ENCODE results near the gene SH3PXD2A. TPM values are rescaled to one million over a fixed set of nuclear protein-coding genes. Genes with fewer than 3 reads are reported as not detected.

Gene SH3PXD2A
- total and polyA plus RNA-seq, 7 experiments from 2014 or later, result 0.54 to 20.5 (median 9.9) TPM

- H3K4me1 Mint-ChIP-seq, result peaks cover 0 to 3% (median 0%) of the 10 kb centered on the region in 7 donors
These were observed 117.5 kb downstream of the SH3PXD2A start for GRCh38 chr10:103737735-103738367.

GRCh38 chr10:103736763-103737162, 118.6 kb downstream of the SH3PXD2A start:
- Mint-ChIP-seq H3K36me3 (no peaks in the 10 kb centered on the region), H3K27me3 (peaks cover 0 to 6% (median 0%) of the 10 kb centered on the region in 5 donors), H3K9me3 (no peaks in the 10 kb centered on the region), H3K4me3 (no peak overlapping the region), H3K4me1 (peaks cover 0 to 4% (median 0%) of the 10 kb centered on the region in 7 donors), H3K27ac (no peak overlapping the region)
- intact Hi-C loops (cut with micrococcal nuclease), result no loop called here
- no peaks in the 10 kb centered on the region for H3K36me3 ChIP-seq (ENCODE audit: control insufficient read depth in 2 of 3, insufficient read depth in 3 of 3, low read length in 3 of 3)
- POLR2A ChIA-PET, result interaction anchor here (1.4 kb wide), 1 partner anchor 11 kb away, joined by 6 read pairs; no protein-coding TSS in a partner anchor
- CTCF ChIA-PET, result no interaction called here
- H3K9me3 ChIP-seq (ENCODE audit: control insufficient read depth in 2 of 3, low read length in 3 of 3), result no peaks in the 10 kb centered on the region
- ATAC-seq, result no peak
- no peak for DNase-seq
- no peak overlapping the region for H3K27ac ChIP-seq (ENCODE audit: low read depth, low read length)
- H3K4me1 ChIP-seq (ENCODE audit: control insufficient read depth in 2 of 2, insufficient read depth in 2 of 2, low read length in 2 of 2), result no peaks in the 10 kb centered on the region
- H3K27me3 ChIP-seq (ENCODE audit: control insufficient read depth in 2 of 2, insufficient read depth in 2 of 2, low read length in 2 of 2), result no peaks in the 10 kb centered on the region
- H3K4me3 ChIP-seq (ENCODE audit: low read length), result no peak overlapping the region

More at GRCh38 chr10:103737735-103738367, 117.5 kb downstream of the SH3PXD2A start:
- no peaks in the 10 kb centered on the region for H3K4me1 ChIP-seq (ENCODE audit: control insufficient read depth in 2 of 2, insufficient read depth in 2 of 2, low read length in 2 of 2)
- ChIA-PET CTCF (no interaction called here), POLR2A (interaction anchor here (0.6 kb wide), 1 partner anchor 31 kb away, joined by 3 read pairs; no protein-coding TSS in a partner anchor)
- Mint-ChIP-seq H3K9me3 (no peaks in the 10 kb centered on the region), H3K27ac (no peak overlapping the region), H3K27me3 (peaks cover 0 to 2% (median 0%) of the 10 kb centered on the region in 5 donors), H3K4me3 (no peak overlapping the region), H3K36me3 (no peaks in the 10 kb centered on the region)
- intact Hi-C loops (cut with micrococcal nuclease), result no loop called here
- no peaks in the 10 kb centered on the region for H3K9me3 ChIP-seq (ENCODE audit: control insufficient read depth in 2 of 3, low read length in 3 of 3)
- no peaks in the 10 kb centered on the region for H3K27me3 ChIP-seq (ENCODE audit: control insufficient read depth in 2 of 2, insufficient read depth in 2 of 2, low read length in 2 of 2)
- no peak overlapping the region for H3K4me3 ChIP-seq (ENCODE audit: low read length)
- ATAC-seq (no peak), DNase-seq (no peak)
- no peak overlapping the region for H3K27ac ChIP-seq (ENCODE audit: low read depth, low read length)
- H3K36me3 ChIP-seq (ENCODE audit: control insufficient read depth in 2 of 3, insufficient read depth in 3 of 3, low read length in 3 of 3), result no peaks in the 10 kb centered on the region

- ChIA-PET CTCF (no interaction called here), POLR2A (interaction anchor here (1.4 kb wide), 1 partner anchor 12 kb away, joined by 6 read pairs; no protein-coding TSS in a partner anchor)
- H3K27ac ChIP-seq (ENCODE audit: low read depth, low read length), result no peak overlapping the region
- Mint-ChIP-seq H3K4me3 (no peak overlapping the region), H3K4me1 (peaks cover 0 to 8% (median 0%) of the 10 kb centered on the region in 7 donors), H3K27me3 (peaks cover 0 to 6% (median 0%) of the 10 kb centered on the region in 5 donors), H3K36me3 (no peaks in the 10 kb centered on the region), H3K9me3 (no peaks in the 10 kb centered on the region), H3K27ac (no peak overlapping the region)
- no peaks in the 10 kb centered on the region for H3K36me3 ChIP-seq (ENCODE audit: control insufficient read depth in 2 of 3, insufficient read depth in 3 of 3, low read length in 3 of 3)
- DNase-seq (no peak), ATAC-seq (no peak)
- no peaks in the 10 kb centered on the region for H3K9me3 ChIP-seq (ENCODE audit: control insufficient read depth in 2 of 3, low read length in 3 of 3)
- intact Hi-C loops (cut with micrococcal nuclease), result no loop called here
- H3K27me3 ChIP-seq (ENCODE audit: control insufficient read depth in 2 of 2, insufficient read depth in 2 of 2, low read length in 2 of 2), result no peaks in the 10 kb centered on the region
- no peak overlapping the region for H3K4me3 ChIP-seq (ENCODE audit: low read length)
- H3K4me1 ChIP-seq (ENCODE audit: control insufficient read depth in 2 of 2, insufficient read depth in 2 of 2, low read length in 2 of 2), result no peaks in the 10 kb centered on the region
These were observed 119.3 kb downstream of the SH3PXD2A start for GRCh38 chr10:103736044-103736443.

GRCh38 chr10:103734731-103735130, 120.6 kb downstream of the SH3PXD2A start:
- Mint-ChIP-seq H3K27me3 (peaks cover 0 to 6% (median 0%) of the 10 kb centered on the region in 5 donors), H3K9me3 (no peaks in the 10 kb centered on the region), H3K36me3 (peaks cover 0 to 2% (median 0%) of the 10 kb centered on the region in 5 donors), H3K4me1 (peaks cover 0 to 12% (median 0%) of the 10 kb centered on the region in 7 donors), H3K27ac (no peak overlapping the region), H3K4me3 (no peak overlapping the region)
- Histone ChIP-seq H3K27me3 (ENCODE audit: control insufficient read depth in 2 of 2, insufficient read depth in 2 of 2, low read length in 2 of 2) (no peaks in the 10 kb centered on the region), H3K9me3 (ENCODE audit: control insufficient read depth in 2 of 3, low read length in 3 of 3) (no peaks in the 10 kb centered on the region), H3K4me1 (ENCODE audit: control insufficient read depth in 2 of 2, insufficient read depth in 2 of 2, low read length in 2 of 2) (no peaks in the 10 kb centered on the region), H3K36me3 (ENCODE audit: control insufficient read depth in 2 of 3, insufficient read depth in 3 of 3, low read length in 3 of 3) (no peaks in the 10 kb centered on the region), H3K4me3 (ENCODE audit: low read length) (no peak overlapping the region), H3K27ac (ENCODE audit: low read depth, low read length) (no peak overlapping the region)
- ChIA-PET POLR2A (no interaction called here), CTCF (no interaction called here)
- no peak for DNase-seq
- no peak for ATAC-seq
- intact Hi-C loops (cut with micrococcal nuclease), result no loop called here

- peaks cover 0 to 12% (median 0%) of the 10 kb centered on the region in 7 donors for H3K4me1 Mint-ChIP-seq
- intact Hi-C loops (cut with micrococcal nuclease), result no loop called here
- DNase-seq (no peak), ATAC-seq (no peak)
- no peak overlapping the region for H3K4me3 ChIP-seq (ENCODE audit: low read length)
- no peaks in the 10 kb centered on the region for H3K36me3 ChIP-seq (ENCODE audit: control insufficient read depth in 2 of 3, insufficient read depth in 3 of 3, low read length in 3 of 3)
- no peaks in the 10 kb centered on the region for H3K4me1 ChIP-seq (ENCODE audit: control insufficient read depth in 2 of 2, insufficient read depth in 2 of 2, low read length in 2 of 2)
- H3K9me3 ChIP-seq (ENCODE audit: control insufficient read depth in 2 of 3, low read length in 3 of 3), result no peaks in the 10 kb centered on the region
- CTCF ChIA-PET, result interaction anchor here (0.8 to 1.5 kb wide), 2 partner anchors 20 to 25 kb away, joined by 4 to 6 read pairs; no protein-coding TSS in a partner anchor
- POLR2A ChIA-PET, result interaction anchor here (1.4 kb wide), 1 partner anchor 32 kb away, joined by 4 read pairs; no protein-coding TSS in a partner anchor
- H3K27ac Mint-ChIP-seq, result no peak overlapping the region
- H3K27ac ChIP-seq (ENCODE audit: low read depth, low read length), result no peak overlapping the region
- H3K36me3 Mint-ChIP-seq, result peaks cover 0 to 2% (median 0%) of the 10 kb centered on the region in 5 donors
- no peaks in the 10 kb centered on the region for H3K9me3 Mint-ChIP-seq
- no peak overlapping the region for H3K4me3 Mint-ChIP-seq
- peaks cover 0 to 6% (median 0%) of the 10 kb centered on the region in 5 donors for H3K27me3 Mint-ChIP-seq
- no peaks in the 10 kb centered on the region for H3K27me3 ChIP-seq (ENCODE audit: control insufficient read depth in 2 of 2, insufficient read depth in 2 of 2, low read length in 2 of 2)
These were observed 122.3 kb downstream of the SH3PXD2A start for GRCh38 chr10:103733045-103733419.

GRCh38 chr10:103732339-103733044, 122.9 kb downstream of the SH3PXD2A start:
- ATAC-seq (no peak), DNase-seq (no peak)
- Histone ChIP-seq H3K36me3 (ENCODE audit: control insufficient read depth in 2 of 3, insufficient read depth in 3 of 3, low read length in 3 of 3) (no peaks in the 10 kb centered on the region), H3K27me3 (ENCODE audit: control insufficient read depth in 2 of 2, insufficient read depth in 2 of 2, low read length in 2 of 2) (no peaks in the 10 kb centered on the region), H3K27ac (ENCODE audit: low read depth, low read length) (no peak overlapping the region), H3K9me3 (ENCODE audit: control insufficient read depth in 2 of 3, low read length in 3 of 3) (no peaks in the 10 kb centered on the region), H3K4me1 (ENCODE audit: control insufficient read depth in 2 of 2, insufficient read depth in 2 of 2, low read length in 2 of 2) (no peaks in the 10 kb centered on the region), H3K4me3 (ENCODE audit: low read length) (no peak overlapping the region)
- CTCF ChIA-PET, result interaction anchor here (0.8 to 1.5 kb wide), 2 partner anchors 19 to 26 kb away, joined by 4 to 6 read pairs; no protein-coding TSS in a partner anchor
- H3K4me3 Mint-ChIP-seq, result no peak overlapping the region
- no peak overlapping the region for H3K27ac Mint-ChIP-seq
- H3K4me1 Mint-ChIP-seq, result peaks cover 0 to 12% (median 0%) of the 10 kb centered on the region in 7 donors
- H3K27me3 Mint-ChIP-seq, result peaks cover 0 to 6% (median 0%) of the 10 kb centered on the region in 5 donors
- intact Hi-C loops (cut with micrococcal nuclease), result no loop called here
- POLR2A ChIA-PET, result interaction anchor here (1.4 kb wide), 1 partner anchor 33 kb away, joined by 4 read pairs; no protein-coding TSS in a partner anchor
- H3K9me3 Mint-ChIP-seq, result no peaks in the 10 kb centered on the region
- peaks cover 0 to 2% (median 0%) of the 10 kb centered on the region in 5 donors for H3K36me3 Mint-ChIP-seq
